Measurements from ENCODE around the gene CENPE.

CENPE gene

GRCh38 chr4:103092245-103092644 lies 105.9 kb downstream of the CENPE start:
- no peak overlapping the region for H3K4me3 ChIP-seq (ENCODE audit: low read depth, low read length)
- H3K36me3 ChIP-seq (ENCODE audit: control insufficient read depth in 2 of 2, insufficient read depth in 1 of 2, low read length in 2 of 2): peaks cover 0 to 38% of the 10 kb centered on the region in 2 experiments; a peak in 1 of 3 replicates

GRCh38 chr4:103091601-103092223 lies 106.4 kb downstream of the CENPE start:
- CTCF ChIA-PET: interaction anchor here (0.5 to 4.4 kb wide), 31 partner anchors 8 to 1196 kb away, joined by 3 to 21 read pairs (median 4); partner anchors contain the start of gene BDH2
- Histone ChIP-seq H3K27ac (ENCODE audit: extremely low read depth, low read depth, low read length) (no peak overlapping the region), H3K9me3 (ENCODE audit: control insufficient read depth, insufficient read depth, low read depth, low read length) (no peaks in the 10 kb centered on the region), H3K4me3 (ENCODE audit: low read depth, low read length) (no peak overlapping the region), H3K36me3 (ENCODE audit: control insufficient read depth in 2 of 2, insufficient read depth in 1 of 2, low read length in 2 of 2) (peaks cover 0 to 43% of the 10 kb centered on the region in 2 experiments; a peak in 1 of 3 replicates), H3K4me1 (ENCODE audit: control insufficient read depth, insufficient read depth, low read length) (no peaks in the 10 kb centered on the region)
- POLR2A ChIA-PET: no interaction called here
- TF ChIP-seq ZNF654 (tag by site-specific recombination; IDR thresholded peaks at IDR 0.05; ENCODE audit: low read depth) (peak; percentile 88), PBX3 (CRISPR knock-in tag; IDR thresholded peaks at IDR 0.05) (no peak), ZNF311 (tag by site-specific recombination; IDR thresholded peaks at IDR 0.05; ENCODE audit: borderline replicate concordance) (no peak), ZNF416 (tag by site-specific recombination; IDR thresholded peaks at IDR 0.05) (no peak), ZNF548 (tag by site-specific recombination; IDR thresholded peaks at IDR 0.05) (no peak), ZFP41 (tag by site-specific recombination; IDR thresholded peaks at IDR 0.05; ENCODE audit: borderline replicate concordance) (no peak), ZNF660 (tag by site-specific recombination; IDR thresholded peaks at IDR 0.05) (no peak), ZNF561 (tag by site-specific recombination; IDR thresholded peaks at IDR 0.05; ENCODE audit: borderline replicate concordance) (no peak), AEBP2 (tag by site-specific recombination; IDR thresholded peaks at IDR 0.05; ENCODE audit: borderline replicate concordance) (no peak), ZNF362 (tag by site-specific recombination; IDR thresholded peaks at IDR 0.05) (peak; percentile 65; the same call in 1 of the 2 replicates), ZNF433 (tag by site-specific recombination; IDR thresholded peaks at IDR 0.05; ENCODE audit: low read depth) (no peak), ZNF2 (tag by site-specific recombination; IDR thresholded peaks at IDR 0.05) (0 out of 2 replicates have a peak, but pooled peaks have one; percentile 53), OSR2 (tag by site-specific recombination; IDR thresholded peaks at IDR 0.05) (no peak), ZNF202 (tag by site-specific recombination; IDR thresholded peaks at IDR 0.05; ENCODE audit: borderline replicate concordance) (no peak), BCL11A (tag by site-specific recombination; IDR thresholded peaks at IDR 0.05; ENCODE audit: low read depth) (no peak), ZNF223 (tag by site-specific recombination; IDR thresholded peaks at IDR 0.05) (no peak), ZNF398 (tag by site-specific recombination; IDR thresholded peaks at IDR 0.05) (no peak)
- TF ChIP-seq, protein P1, sequence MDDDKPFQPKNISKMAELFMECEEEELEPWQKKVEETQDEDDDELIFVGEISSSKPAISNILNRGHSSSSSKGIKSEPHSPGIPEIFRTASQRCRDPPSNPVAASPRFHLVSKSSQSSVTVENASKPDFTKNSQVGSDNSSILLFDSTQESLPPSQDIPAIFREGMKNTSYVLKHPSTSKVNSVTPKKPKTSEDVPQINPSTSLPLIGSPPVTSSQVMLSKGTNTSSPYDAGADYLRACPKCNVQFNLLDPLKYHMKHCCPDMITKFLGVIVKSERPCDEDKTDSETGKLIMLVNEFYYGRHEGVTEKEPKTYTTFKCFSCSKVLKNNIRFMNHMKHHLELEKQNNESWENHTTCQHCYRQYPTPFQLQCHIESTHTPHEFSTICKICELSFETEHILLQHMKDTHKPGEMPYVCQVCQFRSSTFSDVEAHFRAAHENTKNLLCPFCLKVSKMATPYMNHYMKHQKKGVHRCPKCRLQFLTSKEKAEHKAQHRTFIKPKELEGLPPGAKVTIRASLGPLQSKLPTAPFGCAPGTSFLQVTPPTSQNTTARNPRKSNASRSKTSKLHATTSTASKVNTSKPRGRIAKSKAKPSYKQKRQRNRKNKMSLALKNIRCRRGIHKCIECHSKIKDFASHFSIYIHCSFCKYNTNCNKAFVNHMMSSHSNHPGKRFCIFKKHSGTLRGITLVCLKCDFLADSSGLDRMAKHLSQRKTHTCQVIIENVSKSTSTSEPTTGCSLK (tag by site-specific recombination; IDR thresholded peaks at IDR 0.05): no peak
- TF ChIP-seq, protein P2, sequence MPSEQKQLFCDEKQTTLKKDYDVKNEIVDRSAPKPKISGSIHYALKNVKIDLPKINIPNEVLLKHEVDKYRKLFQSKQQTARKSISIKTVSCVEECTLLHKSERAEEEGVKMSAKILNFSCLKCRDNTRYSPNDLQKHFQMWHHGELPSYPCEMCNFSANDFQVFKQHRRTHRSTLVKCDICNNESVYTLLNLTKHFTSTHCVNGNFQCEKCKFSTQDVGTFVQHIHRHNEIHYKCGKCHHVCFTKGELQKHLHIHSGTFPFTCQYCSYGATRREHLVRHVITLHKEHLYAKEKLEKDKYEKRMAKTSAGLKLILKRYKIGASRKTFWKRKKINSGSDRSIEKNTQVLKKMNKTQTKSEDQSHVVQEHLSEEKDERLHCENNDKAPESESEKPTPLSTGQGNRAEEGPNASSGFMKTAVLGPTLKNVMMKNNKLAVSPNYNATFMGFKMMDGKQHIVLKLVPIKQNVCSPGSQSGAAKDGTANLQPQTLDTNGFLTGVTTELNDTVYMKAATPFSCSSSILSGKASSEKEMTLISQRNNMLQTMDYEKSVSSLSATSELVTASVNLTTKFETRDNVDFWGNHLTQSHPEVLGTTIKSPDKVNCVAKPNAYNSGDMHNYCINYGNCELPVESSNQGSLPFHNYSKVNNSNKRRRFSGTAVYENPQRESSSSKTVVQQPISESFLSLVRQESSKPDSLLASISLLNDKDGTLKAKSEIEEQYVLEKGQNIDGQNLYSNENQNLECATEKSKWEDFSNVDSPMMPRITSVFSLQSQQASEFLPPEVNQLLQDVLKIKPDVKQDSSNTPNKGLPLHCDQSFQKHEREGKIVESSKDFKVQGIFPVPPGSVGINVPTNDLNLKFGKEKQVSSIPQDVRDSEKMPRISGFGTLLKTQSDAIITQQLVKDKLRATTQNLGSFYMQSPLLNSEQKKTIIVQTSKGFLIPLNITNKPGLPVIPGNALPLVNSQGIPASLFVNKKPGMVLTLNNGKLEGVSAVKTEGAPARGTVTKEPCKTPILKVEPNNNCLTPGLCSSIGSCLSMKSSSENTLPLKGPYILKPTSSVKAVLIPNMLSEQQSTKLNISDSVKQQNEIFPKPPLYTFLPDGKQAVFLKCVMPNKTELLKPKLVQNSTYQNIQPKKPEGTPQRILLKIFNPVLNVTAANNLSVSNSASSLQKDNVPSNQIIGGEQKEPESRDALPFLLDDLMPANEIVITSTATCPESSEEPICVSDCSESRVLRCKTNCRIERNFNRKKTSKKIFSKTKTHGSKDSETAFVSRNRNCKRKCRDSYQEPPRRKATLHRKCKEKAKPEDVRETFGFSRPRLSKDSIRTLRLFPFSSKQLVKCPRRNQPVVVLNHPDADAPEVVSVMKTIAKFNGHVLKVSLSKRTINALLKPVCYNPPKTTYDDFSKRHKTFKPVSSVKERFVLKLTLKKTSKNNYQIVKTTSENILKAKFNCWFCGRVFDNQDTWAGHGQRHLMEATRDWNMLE (tag by site-specific recombination; conservative IDR thresholded peaks at IDR 0.05; ENCODE audit: low read depth): no peak

More at GRCh38 chr4:103092245-103092644, 105.9 kb downstream of the CENPE start:
- Histone ChIP-seq H3K9me3 (ENCODE audit: control insufficient read depth, insufficient read depth, low read depth, low read length) (no peaks in the 10 kb centered on the region), H3K27ac (ENCODE audit: extremely low read depth, low read depth, low read length) (no peak overlapping the region), H3K4me1 (ENCODE audit: control insufficient read depth, insufficient read depth, low read length) (no peaks in the 10 kb centered on the region)
- POLR2A ChIA-PET: no interaction called here
- TF ChIP-seq ZNF600 (tag by site-specific recombination; IDR thresholded peaks at IDR 0.05) (no peak), ZNF394 (tag by site-specific recombination; IDR thresholded peaks at IDR 0.05; ENCODE audit: borderline replicate concordance) (no peak), PRDM1 (tag by site-specific recombination; IDR thresholded peaks at IDR 0.05) (0 out of 2 replicates have a peak, but pooled peaks have one; percentile 34)
- CTCF ChIA-PET: interaction anchor here (0.5 to 4.4 kb wide), 21 partner anchors 8 to 1196 kb away, joined by 3 to 21 read pairs (median 5); partner anchors contain the start of gene BDH2

All from HEK293 (cell line).